Right lobe of liver (tissue), 4 donors: ENCODE results near the gene HCN3.

ENCODE experiments used
- POLR2A ChIP-seq: fragments of 450-650 bp; IDR thresholded peaks from one replicate; pipeline ENCODE4 v1.6.1; 2017; ENCODE audit warnings: antibody characterized with exemption, mild to moderate bottlenecking
- TF ChIP-seq, protein P1 (sequence below), 4 donors: fragments of 200-600 bp in 3 of 4; fragments of 450-650 bp in 1 of 4; IDR thresholded peaks; one replicate each; pipeline versions ENCODE4 v1.5.1 to v1.8.0; 2016 to 2022; ENCODE audit warnings: antibody characterized with exemption in 4 of 4, mild to moderate bottlenecking in 2 of 4
- donor health status: DM: no; HTN: no; CAD: no.
- donor health status: DM: no; HTN: no; CAD: no.
- donor health status: DM: no; HTN: yes; CAD: no.

DNA sequence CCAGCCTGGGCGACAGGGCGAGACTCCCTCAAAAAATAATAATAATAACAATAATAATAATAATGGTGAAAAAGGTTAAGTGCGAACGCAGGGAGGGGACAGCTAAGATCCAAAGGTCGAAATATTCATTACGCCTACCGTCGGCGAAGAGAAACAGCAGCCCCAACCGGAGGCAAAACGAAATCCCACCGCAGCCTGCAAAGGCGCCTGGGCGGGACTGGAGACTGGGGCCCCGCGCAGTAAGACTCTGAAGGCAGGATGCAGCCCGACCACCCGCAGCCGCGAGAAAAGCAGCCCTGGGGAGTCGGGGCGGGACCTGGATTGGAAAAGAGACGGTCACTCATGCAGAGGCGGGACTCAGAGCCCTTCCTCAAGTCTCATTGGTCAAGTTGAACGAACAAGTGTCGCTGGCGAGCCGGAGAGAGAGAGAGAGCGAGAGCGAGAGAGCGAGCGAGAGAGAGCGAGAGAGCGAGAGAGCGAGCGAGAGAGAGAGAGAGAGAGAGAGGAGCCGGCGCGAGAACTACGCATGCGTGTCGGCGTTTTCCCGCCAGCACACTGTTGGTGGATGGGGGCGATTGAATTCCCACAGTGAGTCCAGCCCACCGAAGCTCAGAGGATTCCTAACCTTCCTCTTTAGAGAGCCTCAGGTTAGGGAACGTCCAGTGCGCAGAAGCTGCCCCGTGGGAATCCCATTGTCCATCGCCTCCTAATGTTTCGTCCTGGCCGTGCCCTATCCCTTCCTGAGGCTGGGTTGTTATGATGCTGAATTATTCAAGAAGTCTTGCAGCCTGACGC, 32.7 kb upstream of the HCN3 start:
- TF ChIP-seq, protein P1, sequence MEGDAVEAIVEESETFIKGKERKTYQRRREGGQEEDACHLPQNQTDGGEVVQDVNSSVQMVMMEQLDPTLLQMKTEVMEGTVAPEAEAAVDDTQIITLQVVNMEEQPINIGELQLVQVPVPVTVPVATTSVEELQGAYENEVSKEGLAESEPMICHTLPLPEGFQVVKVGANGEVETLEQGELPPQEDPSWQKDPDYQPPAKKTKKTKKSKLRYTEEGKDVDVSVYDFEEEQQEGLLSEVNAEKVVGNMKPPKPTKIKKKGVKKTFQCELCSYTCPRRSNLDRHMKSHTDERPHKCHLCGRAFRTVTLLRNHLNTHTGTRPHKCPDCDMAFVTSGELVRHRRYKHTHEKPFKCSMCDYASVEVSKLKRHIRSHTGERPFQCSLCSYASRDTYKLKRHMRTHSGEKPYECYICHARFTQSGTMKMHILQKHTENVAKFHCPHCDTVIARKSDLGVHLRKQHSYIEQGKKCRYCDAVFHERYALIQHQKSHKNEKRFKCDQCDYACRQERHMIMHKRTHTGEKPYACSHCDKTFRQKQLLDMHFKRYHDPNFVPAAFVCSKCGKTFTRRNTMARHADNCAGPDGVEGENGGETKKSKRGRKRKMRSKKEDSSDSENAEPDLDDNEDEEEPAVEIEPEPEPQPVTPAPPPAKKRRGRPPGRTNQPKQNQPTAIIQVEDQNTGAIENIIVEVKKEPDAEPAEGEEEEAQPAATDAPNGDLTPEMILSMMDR (IDR thresholded peaks at IDR 0.05), result peak in 1 of 4 donors; percentile 91
- TF ChIP-seq POLR2A, result peak; percentile 89
